NOMO-1 (cell line): ENCODE data around the gene LST1.

Experiments
- DNase-seq, 2 experiments: peaks; one replicate each; lab custom pipeline; 2025; ENCODE audit not compliant: unreplicated experiment in 2 of 2; lab: John Stamatoyannopoulos, UW

The LST1 gene

GRCh38 chr6:31619805-31620585, 33.9 kb downstream of the LST1 start:
- peak; percentile 99 for DNase-seq

GRCh38 chr6:31620586-31621319, 34.7 kb downstream of the LST1 start, which contains the start of gene PRRC2A:
TSS of gene PRRC2A (plus strand) at chr6:31620715. CDS start at chr6:31622790, 2,075 bp downstream.
- DNase-seq, result peak; percentile 66 to 69

GRCh38 chr6:31621320-31621939, 35.4 kb downstream of the LST1 start:
- DNase-seq, result no peak

GRCh38 chr6:31621991-31622390, 35.9 kb downstream of the LST1 start:
- no peak for DNase-seq

GRCh38 chr6:31622684-31623091, 36.6 kb downstream of the LST1 start:
- peak; percentile 18 to 51 for DNase-seq

- no peak for DNase-seq
These were observed 38.0 kb downstream of the LST1 start for GRCh38 chr6:31624070-31624469.

GRCh38 chr6:31626952-31627351, 40.9 kb downstream of the LST1 start:
- DNase-seq, result no peak

GRCh38 chr6:31627690-31628287, 41.7 kb downstream of the LST1 start:
- DNase-seq, result no peak

- no peak for DNase-seq
These were observed 42.9 kb downstream of the LST1 start for GRCh38 chr6:31629014-31629413.

GRCh38 chr6:31630177-31630934, 44.3 kb downstream of the LST1 start:
- no peak for DNase-seq

GRCh38 chr6:31631209-31631608, 45.1 kb downstream of the LST1 start:
- DNase-seq, result no peak

GRCh38 chr6:31631681-31632278, 45.7 kb downstream of the LST1 start:
- no peak for DNase-seq

GRCh38 chr6:31632279-31632946, 46.3 kb downstream of the LST1 start:
- no peak for DNase-seq

- no peak for DNase-seq
These were observed 47.4 kb downstream of the LST1 start for GRCh38 chr6:31633447-31633846.

- DNase-seq, result no peak
These were observed 48.1 kb downstream of the LST1 start for GRCh38 chr6:31634131-31634530.

- DNase-seq, result no peak
These were observed 49.0 kb downstream of the LST1 start for GRCh38 chr6:31634969-31635575.

- no peak for DNase-seq
These were observed 50.9 kb downstream of the LST1 start for GRCh38 chr6:31636698-31637596.
